HCT116 (cell line): ENCODE data around the gene DLG2. TPM values are rescaled to one million over a fixed set of nuclear protein-coding genes. Genes with fewer than 3 reads are reported as not detected.

Experiments
- ATAC-seq: fragments of 200-7000 bp; cut with Tn5 transposase; 2 replicates; pipeline ENCODE4 v1.9.1; 2020; ENCODE audit warnings: mild to moderate bottlenecking, moderate library complexity
- BruUV-seq: library from RNA; stranded (reverse); fragments of 400-500 nt; replicated peaks from 2 replicates; lab custom pipeline; 2021; lab: Mats Ljungman, UMichigan
- CTCF ChIA-PET: fragments of 300-600 bp; sonication (Branson Sonifier 250); formaldehyde crosslinking; loops from one replicate; lab custom pipeline; 2021; ENCODE audit warnings: antibody characterized with exemption; lab: Charles Lee
- POLR2A ChIA-PET: fragments of 300-600, 350-600 bp; sonication (Branson Sonifier 250); formaldehyde crosslinking; loops from one replicate; lab custom pipeline; 2021; ENCODE audit warnings: antibody characterized with exemption; lab: Charles Lee
- RAD21 ChIA-PET, 2 experiments: fragments of 300-600 bp; sonication (Branson Sonifier 250); formaldehyde crosslinking; loops; one replicate each; lab custom pipeline; 2023; ENCODE audit warnings: low total read pairs in 2 of 2; ENCODE audit not compliant: uncharacterized antibody in 2 of 2, unreplicated experiment in 2 of 2, low non-redundant PET in 1 of 2; lab: Charles Lee
- DNase-seq: peaks from one replicate; pipeline ENCODE4 v3.0.0-alpha.2; 2010; ENCODE audit warnings: low read depth, low spot score
- H2AFZ ChIP-seq: fragments of 200-600 bp; shearing (Covaris generic), sonication (generic); 2 replicates; pipeline ENCODE4 v1.6.1; 2017; ENCODE audit warnings: low read depth, mixed run types, mixed read lengths, antibody characterized with exemption, low read length; ENCODE audit not compliant: poor library complexity, severe bottlenecking
- H3K27ac ChIP-seq: 2 replicates; pipeline ENCODE4 v1.5.1; 2012; ENCODE audit warnings: low read depth, low read length
- H3K27me3 ChIP-seq: fragments of 200-600 bp; sonication (generic); 2 replicates; pipeline ENCODE4 v1.6.1; 2016; ENCODE audit warnings: mixed run types, low read length, mixed read lengths; ENCODE audit not compliant: insufficient read depth
- H3K36me3 ChIP-seq, 2 experiments: fragments of 200-500 bp in 1 of 2; fragments of 200-600 bp in 1 of 2; sonication (Bioruptor generic) in 1 of 2; sonication (generic) in 1 of 2; 2 replicates each; pipeline versions ENCODE4 v1.5.1 to v1.6.1; 2014 to 2016; ENCODE audit warnings: low read length in 2 of 2, inconsistent platforms in 1 of 2, mixed read lengths in 1 of 2, mixed run types in 1 of 2; ENCODE audit not compliant: insufficient read depth in 2 of 2, control insufficient read depth in 1 of 2
- H3K4me1 ChIP-seq, 2 experiments: fragments of 200-600 bp in 1 of 2; sonication (generic) in 1 of 2; 2 replicates each; pipeline versions ENCODE4 v1.5.1 to v1.6.1; 2012 to 2017; ENCODE audit warnings: low read length in 2 of 2, inconsistent platforms in 1 of 2, mild to moderate bottlenecking in 1 of 2, mixed read lengths in 1 of 2, mixed run types in 1 of 2, moderate library complexity in 1 of 2; ENCODE audit not compliant: insufficient read depth in 2 of 2, control insufficient read depth in 1 of 2
- H3K4me2 ChIP-seq: fragments of 200-600 bp; sonication (generic); 2 replicates; pipeline ENCODE4 v1.6.1; 2017; ENCODE audit warnings: mixed run types, low read length, mixed read lengths
- H3K4me3 ChIP-seq, 2 experiments: fragments of 200-600 bp in 1 of 2; sonication (generic) in 1 of 2; replicated peaks in 1 of 2; 2 replicates each; pipeline ENCODE4 v1.5.1; 2011 to 2016; ENCODE audit warnings: low read length in 2 of 2, control low read depth in 1 of 2, low read depth in 1 of 2, mild to moderate bottlenecking in 1 of 2, mixed read lengths in 1 of 2, mixed run types in 1 of 2
- H3K79me2 ChIP-seq: fragments of 200-600 bp; sonication (generic); 2 replicates; pipeline ENCODE4 v1.6.1; 2017; ENCODE audit warnings: mild to moderate bottlenecking, mixed run types, low read length, moderate library complexity, mixed read lengths; ENCODE audit not compliant: insufficient read depth
- H3K9ac ChIP-seq: fragments of 200-600 bp; sonication (generic); 2 replicates; pipeline ENCODE4 v1.6.1; 2016; ENCODE audit warnings: low read length, mixed read lengths
- H3K9me2 ChIP-seq: fragments of 200-600 bp; sonication (generic), shearing (Covaris generic); 2 replicates; pipeline ENCODE4 v1.6.1; 2017; ENCODE audit warnings: mixed run types, mild to moderate bottlenecking, moderate library complexity; ENCODE audit not compliant: insufficient read depth
- H3K9me3 ChIP-seq, 2 experiments: fragments of 200-500 bp in 1 of 2; fragments of 200-600 bp in 1 of 2; sonication (Bioruptor generic) in 1 of 2; sonication (generic) in 1 of 2; 2 replicates each; pipeline ENCODE4 v1.6.1; 2014 to 2017; ENCODE audit warnings: low read length in 2 of 2, mixed read lengths in 2 of 2, inconsistent platforms in 1 of 2, low read depth in 1 of 2, mild to moderate bottlenecking in 1 of 2, mixed run types in 1 of 2, moderate library complexity in 1 of 2; ENCODE audit not compliant: control insufficient read depth in 1 of 2, insufficient read depth in 1 of 2
- H4K20me1 ChIP-seq: fragments of 200-600 bp; sonication (generic), shearing (Covaris generic); 2 replicates; pipeline ENCODE4 v1.6.1; 2017; ENCODE audit warnings: mixed run types, mild to moderate bottlenecking, moderate library complexity; ENCODE audit not compliant: insufficient read depth
- CEBPB ChIP-seq: IDR thresholded peaks from 2 replicates; pipeline ENCODE4 v1.6.1; 2012; ENCODE audit warnings: low read depth
- ELF1 ChIP-seq: IDR thresholded peaks from 2 replicates; pipeline ENCODE4 v1.6.1; 2012; ENCODE audit warnings: low read depth, borderline replicate concordance
- EZH2phosphoT487 ChIP-seq: fragments of 200-600 bp; IDR thresholded peaks from 2 replicates; pipeline ENCODE4 v1.6.1; 2018; ENCODE audit warnings: antibody characterized with exemption, borderline replicate concordance
- FOSL1 ChIP-seq: IDR thresholded peaks from 2 replicates; pipeline ENCODE4 v1.6.1; 2012; ENCODE audit warnings: low read depth
- POLR2A ChIP-seq: IDR thresholded peaks from 2 replicates; pipeline ENCODE4 v1.7.0; 2011; ENCODE audit warnings: borderline replicate concordance; ENCODE audit not compliant: insufficient read depth, insufficient read length; ENCODE audit errors: extremely low read depth
- POLR2AphosphoS5 ChIP-seq: IDR thresholded peaks from 2 replicates; pipeline ENCODE4 v1.6.1; 2011; ENCODE audit warnings: mild to moderate bottlenecking, low read depth, low read length, moderate library complexity
- SIN3A ChIP-seq: IDR thresholded peaks from 2 replicates; pipeline ENCODE4 v1.6.1; 2012; ENCODE audit warnings: low read depth
- SP1 ChIP-seq: IDR thresholded peaks from 2 replicates; pipeline ENCODE4 v1.6.1; 2012; ENCODE audit warnings: low read depth
- SRF ChIP-seq: IDR thresholded peaks from 2 replicates; pipeline ENCODE4 v1.6.1; 2012; ENCODE audit warnings: low read depth
- TCF7L2 ChIP-seq: IDR thresholded peaks from 2 replicates; pipeline ENCODE4 v1.7.0; 2011; ENCODE audit warnings: borderline replicate concordance, inconsistent platforms; ENCODE audit not compliant: insufficient read depth, insufficient read length; ENCODE audit errors: extremely low read depth
- YY1 ChIP-seq: IDR thresholded peaks from 2 replicates; pipeline ENCODE4 v1.6.1; 2011; ENCODE audit warnings: low read length, low read depth, moderate library complexity, mild to moderate bottlenecking; ENCODE audit not compliant: insufficient replicate concordance; ENCODE audit errors: extremely low read depth
- ZFX ChIP-seq: fragments of 450-650 bp; IDR thresholded peaks from 2 replicates; pipeline ENCODE4 v1.6.1; 2017
- ZNF274 ChIP-seq: fragments of 200-500 bp; sonication (Bioruptor generic); IDR thresholded peaks from 2 replicates; pipeline ENCODE4 v1.6.1; 2014; ENCODE audit warnings: mild to moderate bottlenecking, low read depth, low read length, inconsistent platforms
- intact Hi-C: fragments of 100-400 bp; cut with micrococcal nuclease; formaldehyde crosslinking; loops from 2 replicates; pipeline ENCODE4 v1.10.0; 2022
- total RNA-seq: library from RNA; stranded (reverse); gene quantifications from one replicate; pipeline ENCODE4 v1.2.1, GENCODE V29; 2021; ENCODE audit not compliant: unreplicated experiment
- TF ChIP-seq, protein P1 (sequence below): IDR thresholded peaks from 2 replicates; pipeline ENCODE4 v1.6.1; 2012
- TF ChIP-seq, protein P2 (sequence below): IDR thresholded peaks from 2 replicates; pipeline ENCODE4 v1.6.1; 2012; ENCODE audit warnings: low read depth
- TF ChIP-seq, protein P3 (sequence below), 3 experiments: fragments of 200-600 bp in 1 of 3; sonication (generic) in 1 of 3; IDR thresholded peaks in 2 of 3; conservative IDR thresholded peaks in 1 of 3; 2 replicates each; pipeline ENCODE4 v1.5.1; 2012 to 2017; ENCODE audit warnings: low read depth in 2 of 3, low read length in 2 of 3, antibody characterized with exemption in 1 of 3, borderline replicate concordance in 1 of 3, control low read depth in 1 of 3, mild to moderate bottlenecking in 1 of 3, mixed read lengths in 1 of 3, mixed run types in 1 of 3, moderate library complexity in 1 of 3; ENCODE audit not compliant: insufficient read depth in 1 of 3
- TF ChIP-seq, protein P4 (sequence below): IDR thresholded peaks from 2 replicates; pipeline ENCODE4 v1.6.1; 2012

Gene DLG2
- total RNA-seq, 1 experiment from 2014 or later: 2.4 TPM

DNA sequence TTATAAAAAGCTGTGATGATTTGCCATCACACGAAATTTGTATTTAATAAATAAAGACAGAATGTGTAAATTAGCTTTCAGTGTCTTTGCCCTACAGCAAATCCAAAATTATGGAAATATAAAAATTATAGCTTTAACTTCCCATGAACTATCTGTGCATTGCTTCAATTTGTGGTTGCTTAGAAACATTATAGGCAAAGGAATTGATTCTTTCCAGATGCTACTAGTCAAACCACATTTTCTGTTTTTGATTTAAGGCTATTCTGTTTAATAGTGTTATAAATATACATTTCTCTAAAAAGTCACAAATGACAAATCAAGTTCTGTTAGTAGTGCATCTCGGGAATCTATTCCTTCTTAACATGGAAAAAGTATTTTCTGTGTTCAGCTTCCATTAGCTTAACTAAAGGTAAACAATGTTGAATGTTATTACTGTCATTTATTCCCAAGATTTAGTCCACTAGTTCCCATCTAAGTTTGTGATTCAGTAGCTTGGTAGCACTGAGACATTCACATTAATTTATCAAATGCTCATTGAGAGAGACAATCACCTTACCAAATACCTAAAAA is 1254.7 kb downstream of the DLG2 start:
- POLR2A ChIA-PET: no interaction called here
- Histone ChIP-seq H3K36me3 (no peaks in the 10 kb centered on the region), H3K9me3 (no peaks in the 10 kb centered on the region), H4K20me1 (no peaks in the 10 kb centered on the region), H3K4me2 (no peak overlapping the region), H3K9ac (no peak overlapping the region), H3K9me2 (no peaks in the 10 kb centered on the region), H3K4me1 (no peaks in the 10 kb centered on the region), H2AFZ (no peak overlapping the region), H3K4me3 (no peak overlapping the region), H3K27me3 (no peaks in the 10 kb centered on the region), H3K79me2 (no peaks in the 10 kb centered on the region), H3K27ac (no peak overlapping the region)
- DNase-seq (no peak), ATAC-seq (no peak)
- RAD21 ChIA-PET: no interaction called here
- no TSS peak for BruUV-seq
- intact Hi-C loops: no loop called here
- CTCF ChIA-PET: no interaction called here
- TF ChIP-seq, protein P1, sequence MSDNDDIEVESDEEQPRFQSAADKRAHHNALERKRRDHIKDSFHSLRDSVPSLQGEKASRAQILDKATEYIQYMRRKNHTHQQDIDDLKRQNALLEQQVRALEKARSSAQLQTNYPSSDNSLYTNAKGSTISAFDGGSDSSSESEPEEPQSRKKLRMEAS: no peak
- TF ChIP-seq, protein P2, sequence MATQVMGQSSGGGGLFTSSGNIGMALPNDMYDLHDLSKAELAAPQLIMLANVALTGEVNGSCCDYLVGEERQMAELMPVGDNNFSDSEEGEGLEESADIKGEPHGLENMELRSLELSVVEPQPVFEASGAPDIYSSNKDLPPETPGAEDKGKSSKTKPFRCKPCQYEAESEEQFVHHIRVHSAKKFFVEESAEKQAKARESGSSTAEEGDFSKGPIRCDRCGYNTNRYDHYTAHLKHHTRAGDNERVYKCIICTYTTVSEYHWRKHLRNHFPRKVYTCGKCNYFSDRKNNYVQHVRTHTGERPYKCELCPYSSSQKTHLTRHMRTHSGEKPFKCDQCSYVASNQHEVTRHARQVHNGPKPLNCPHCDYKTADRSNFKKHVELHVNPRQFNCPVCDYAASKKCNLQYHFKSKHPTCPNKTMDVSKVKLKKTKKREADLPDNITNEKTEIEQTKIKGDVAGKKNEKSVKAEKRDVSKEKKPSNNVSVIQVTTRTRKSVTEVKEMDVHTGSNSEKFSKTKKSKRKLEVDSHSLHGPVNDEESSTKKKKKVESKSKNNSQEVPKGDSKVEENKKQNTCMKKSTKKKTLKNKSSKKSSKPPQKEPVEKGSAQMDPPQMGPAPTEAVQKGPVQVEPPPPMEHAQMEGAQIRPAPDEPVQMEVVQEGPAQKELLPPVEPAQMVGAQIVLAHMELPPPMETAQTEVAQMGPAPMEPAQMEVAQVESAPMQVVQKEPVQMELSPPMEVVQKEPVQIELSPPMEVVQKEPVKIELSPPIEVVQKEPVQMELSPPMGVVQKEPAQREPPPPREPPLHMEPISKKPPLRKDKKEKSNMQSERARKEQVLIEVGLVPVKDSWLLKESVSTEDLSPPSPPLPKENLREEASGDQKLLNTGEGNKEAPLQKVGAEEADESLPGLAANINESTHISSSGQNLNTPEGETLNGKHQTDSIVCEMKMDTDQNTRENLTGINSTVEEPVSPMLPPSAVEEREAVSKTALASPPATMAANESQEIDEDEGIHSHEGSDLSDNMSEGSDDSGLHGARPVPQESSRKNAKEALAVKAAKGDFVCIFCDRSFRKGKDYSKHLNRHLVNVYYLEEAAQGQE: no peak
- no peak for TF ChIP-seq ELF1
- no peak for TF ChIP-seq CEBPB
- TF ChIP-seq POLR2A: no peak
- no peak for TF ChIP-seq FOSL1
- no peak for TF ChIP-seq YY1
- TF ChIP-seq POLR2AphosphoS5: no peak
- TF ChIP-seq SIN3A: no peak
- TF ChIP-seq, protein P3, sequence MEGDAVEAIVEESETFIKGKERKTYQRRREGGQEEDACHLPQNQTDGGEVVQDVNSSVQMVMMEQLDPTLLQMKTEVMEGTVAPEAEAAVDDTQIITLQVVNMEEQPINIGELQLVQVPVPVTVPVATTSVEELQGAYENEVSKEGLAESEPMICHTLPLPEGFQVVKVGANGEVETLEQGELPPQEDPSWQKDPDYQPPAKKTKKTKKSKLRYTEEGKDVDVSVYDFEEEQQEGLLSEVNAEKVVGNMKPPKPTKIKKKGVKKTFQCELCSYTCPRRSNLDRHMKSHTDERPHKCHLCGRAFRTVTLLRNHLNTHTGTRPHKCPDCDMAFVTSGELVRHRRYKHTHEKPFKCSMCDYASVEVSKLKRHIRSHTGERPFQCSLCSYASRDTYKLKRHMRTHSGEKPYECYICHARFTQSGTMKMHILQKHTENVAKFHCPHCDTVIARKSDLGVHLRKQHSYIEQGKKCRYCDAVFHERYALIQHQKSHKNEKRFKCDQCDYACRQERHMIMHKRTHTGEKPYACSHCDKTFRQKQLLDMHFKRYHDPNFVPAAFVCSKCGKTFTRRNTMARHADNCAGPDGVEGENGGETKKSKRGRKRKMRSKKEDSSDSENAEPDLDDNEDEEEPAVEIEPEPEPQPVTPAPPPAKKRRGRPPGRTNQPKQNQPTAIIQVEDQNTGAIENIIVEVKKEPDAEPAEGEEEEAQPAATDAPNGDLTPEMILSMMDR (IDR thresholded peaks at IDR 0.05 in 2 of 3, conservative IDR thresholded peaks at IDR 0.05 in 1 of 3; ENCODE audit: borderline replicate concordance in 1 of 3, insufficient read depth in 1 of 3, low read depth in 2 of 3, low read length in 2 of 3): no peak
- no peak for TF ChIP-seq ZFX
- TF ChIP-seq SP1: no peak
- no peak for TF ChIP-seq EZH2phosphoT487
- no peak for TF ChIP-seq SRF
- no peak for TF ChIP-seq TCF7L2
- TF ChIP-seq, protein P4, sequence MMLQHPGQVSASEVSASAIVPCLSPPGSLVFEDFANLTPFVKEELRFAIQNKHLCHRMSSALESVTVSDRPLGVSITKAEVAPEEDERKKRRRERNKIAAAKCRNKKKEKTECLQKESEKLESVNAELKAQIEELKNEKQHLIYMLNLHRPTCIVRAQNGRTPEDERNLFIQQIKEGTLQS: no peak
- no peak for TF ChIP-seq ZNF274
